Ascending aorta (tissue), 2 donors: ENCODE results near the gene SPESP1. TPM values are rescaled to one million over a fixed set of nuclear protein-coding genes. Genes with fewer than 3 reads are reported as not detected.
"Not testable (repeated sequence)": the region's sequence is repeated elsewhere in the genome, so short reads cannot be mapped to it uniquely, and the experiment has no call there.

Source experiments
- DNase-seq, 2 donors: peaks; one replicate each; pipeline ENCODE4 v3.0.0-alpha.2; 2019; ENCODE audit warnings: low spot score in 2 of 2
- H3K27ac ChIP-seq, 2 donors: fragments of 200-600 bp; sonication (generic); one replicate each; pipeline ENCODE4 v1.5.1; 2016 to 2017; ENCODE audit warnings: mild to moderate bottlenecking in 1 of 2
- H3K27me3 ChIP-seq: fragments of 200-600 bp; sonication (generic); one replicate; pipeline ENCODE4 v1.5.1; 2017
- H3K36me3 ChIP-seq, 2 donors: fragments of 200-600 bp; sonication (generic); one replicate each; pipeline ENCODE4 v1.5.1; 2016
- H3K4me1 ChIP-seq, 2 donors: fragments of 200-600 bp; sonication (generic); one replicate each; pipeline ENCODE4 v1.5.1; 2016 to 2017; ENCODE audit warnings: mild to moderate bottlenecking in 1 of 2
- H3K4me3 ChIP-seq, 2 donors: fragments of 200-600 bp; sonication (generic); one replicate each; pipeline ENCODE4 v1.5.1; 2016 to 2017; ENCODE audit warnings: mild to moderate bottlenecking in 1 of 2
- H3K9me3 ChIP-seq, 2 donors: fragments of 200-600 bp; sonication (generic); one replicate each; pipeline ENCODE4 v1.5.1; 2016
- CTCF ChIP-seq, 3 experiments: fragments of 200-600 bp in 2 of 3; fragments of 450-650 bp in 1 of 3; sonication (generic) in 2 of 3; IDR thresholded peaks; one replicate each; pipeline ENCODE4 v1.5.1; 2016 to 2019; ENCODE audit warnings: antibody characterized with exemption in 3 of 3, mild to moderate bottlenecking in 1 of 3, moderate library complexity in 1 of 3
- intact Hi-C: fragments of 100-400 bp; cut with DNase I; formaldehyde crosslinking; loops from one replicate; pipeline ENCODE4 v1.15.1; 2023
- total RNA-seq: library from RNA; depleted of rRNA; stranded (reverse); fragments of >200 nt; gene quantifications from one replicate; pipeline ENCODE4 v1.1.0, GENCODE V29; 2016

SPESP1 gene
- total RNA-seq, 1 donor from 2014 or later = 6.1 TPM

GRCh38 chr15:68962465-68962864, 32.1 kb downstream of the SPESP1 start:
- intact Hi-C loops = no loop called here
- Histone ChIP-seq H3K4me3 (no peak overlapping the region), H3K36me3 (no peaks in the 10 kb centered on the region), H3K27ac (no peak overlapping the region), H3K4me1 (no peaks in the 10 kb centered on the region), H3K9me3 (no peaks in the 10 kb centered on the region), H3K27me3 (no peaks in the 10 kb centered on the region)
- no peak for DNase-seq
- TF ChIP-seq CTCF (IDR thresholded peaks at IDR 0.05) = no peak

- intact Hi-C loops = not testable (repeated sequence)
Observed at GRCh38 chr15:68963719-68964118, 33.4 kb downstream of the SPESP1 start.

GRCh38 chr15:68966996-68967395, 36.7 kb downstream of the SPESP1 start:
- DNase-seq = no peak
- Histone ChIP-seq H3K36me3 (no peaks in the 10 kb centered on the region), H3K4me1 (no peaks in the 10 kb centered on the region), H3K9me3 (peaks cover 0 to 10% of the 10 kb centered on the region in 2 donors), H3K27ac (no peak overlapping the region), H3K4me3 (no peak overlapping the region), H3K27me3 (no peaks in the 10 kb centered on the region)
- TF ChIP-seq CTCF (IDR thresholded peaks at IDR 0.05) = no peak
- intact Hi-C loops = no loop called here

More at GRCh38 chr15:68963719-68964118, 33.4 kb downstream of the SPESP1 start:
- not testable (repeated sequence) for H3K4me3 ChIP-seq, H3K36me3 ChIP-seq, H3K9me3 ChIP-seq, DNase-seq, H3K27ac ChIP-seq, H3K4me1 ChIP-seq, H3K27me3 ChIP-seq

GRCh38 chr15:68967948-68968347, 37.6 kb downstream of the SPESP1 start:
- Histone ChIP-seq H3K4me1 (no peaks in the 10 kb centered on the region), H3K27ac (no peak overlapping the region), H3K9me3 (peaks cover 0 to 10% of the 10 kb centered on the region in 2 donors), H3K4me3 (no peak overlapping the region), H3K36me3 (no peaks in the 10 kb centered on the region), H3K27me3 (no peaks in the 10 kb centered on the region)
- TF ChIP-seq CTCF (IDR thresholded peaks at IDR 0.05) = no peak
- intact Hi-C loops = no loop called here
- no peak for DNase-seq

- no peak for DNase-seq
- Histone ChIP-seq H3K36me3 (no peaks in the 10 kb centered on the region), H3K9me3 (peaks cover 0 to 10% of the 10 kb centered on the region in 2 donors), H3K4me3 (no peak overlapping the region), H3K27ac (no peak overlapping the region), H3K4me1 (no peaks in the 10 kb centered on the region), H3K27me3 (no peaks in the 10 kb centered on the region)
- intact Hi-C loops = no loop called here
- no peak for TF ChIP-seq CTCF (IDR thresholded peaks at IDR 0.05)
Observed at GRCh38 chr15:68969298-68969697, 39.0 kb downstream of the SPESP1 start.

GRCh38 chr15:68972201-68973065, 42.1 kb downstream of the SPESP1 start:
- Histone ChIP-seq H3K27me3 (no peaks in the 10 kb centered on the region), H3K4me3 (no peak overlapping the region), H3K9me3 (peaks cover 0 to 10% of the 10 kb centered on the region in 2 donors), H3K36me3 (no peaks in the 10 kb centered on the region), H3K27ac (no peak overlapping the region), H3K4me1 (no peaks in the 10 kb centered on the region)
- TF ChIP-seq CTCF (IDR thresholded peaks at IDR 0.05) = no peak
- no peak for DNase-seq
- intact Hi-C loops = no loop called here

GRCh38 chr15:68975651-68976160, 45.4 kb downstream of the SPESP1 start:
- DNase-seq, H3K27me3 ChIP-seq, H3K36me3 ChIP-seq, H3K4me3 ChIP-seq, H3K9me3 ChIP-seq, intact Hi-C loops, H3K27ac ChIP-seq, H3K4me1 ChIP-seq: not testable (repeated sequence)

GRCh38 chr15:68977426-68977825, 47.1 kb downstream of the SPESP1 start:
- intact Hi-C loops, H3K4me3 ChIP-seq, DNase-seq, H3K9me3 ChIP-seq, H3K36me3 ChIP-seq, H3K27me3 ChIP-seq, H3K4me1 ChIP-seq, H3K27ac ChIP-seq: not testable (repeated sequence)
